A549 (cell line): ENCODE measurements around the gene TGM6. TPM values are rescaled to one million over a fixed set of nuclear protein-coding genes. Genes with fewer than 3 reads are reported as not detected.

ENCODE experiments used
- ATAC-seq, 2 experiments: fragments of 200-7000 bp in 1 of 2; fragments of >200 bp in 1 of 2; cut with Nextera tagmentation in 1 of 2; cut with Tn5 transposase in 1 of 2; 3 replicates each; pipeline versions ENCODE4 v1.8.0 to v1.9.1; 2018 to 2020; ENCODE audit warnings: mild to moderate bottlenecking in 1 of 2, moderate library complexity in 1 of 2
- CTCF ChIA-PET: fragments of 300-600 bp; sonication (Branson Sonifier 250); formaldehyde crosslinking; extraction: SDS; loops from one replicate; lab custom pipeline; 2021; ENCODE audit warnings: antibody characterized with exemption, inconsistent platforms; lab: Yijun Ruan, JAX
- POLR2A ChIA-PET: fragments of 350-600 bp; formaldehyde crosslinking; extraction: SDS; loops from one replicate; lab custom pipeline; 2021; ENCODE audit warnings: antibody characterized with exemption, inconsistent platforms; lab: Yijun Ruan, JAX
- DNase-seq, 2 experiments: peaks; one replicate each; pipeline versions ENCODE4 v3.0.0 to v3.0.0-alpha.2; 2011 to 2016; ENCODE audit warnings: low read depth in 1 of 2, low spot score in 1 of 2
- FAIRE-seq: peaks from 2 replicates; lab custom pipeline; 2011; peaks lifted over from hg19 to GRCh38; lab: Jason Lieb, UNC
- H3K27ac ChIP-seq, 2 experiments: fragments of >200 bp; sonication (Bioruptor Twin); formaldehyde crosslinking; 3 replicates each; pipeline ENCODE4 v1.5.1; 2016 to 2017
- H3K4me1 ChIP-seq: fragments of >200 bp; sonication (Bioruptor Twin); formaldehyde crosslinking; 3 replicates; pipeline ENCODE4 v1.6.1; 2016
- H3K4me2 ChIP-seq: fragments of >200 bp; sonication (Bioruptor Twin); formaldehyde crosslinking; 3 replicates; pipeline ENCODE4 v1.6.1; 2016
- H3K4me3 ChIP-seq: fragments of >200 bp; sonication (Bioruptor Twin); formaldehyde crosslinking; 3 replicates; pipeline ENCODE4 v1.5.1; 2016
- H3K9me3 ChIP-seq: fragments of >200 bp; sonication (Bioruptor Twin); formaldehyde crosslinking; 3 replicates; pipeline ENCODE4 v1.6.1; 2016
- BCL3 ChIP-seq: fragments of >200 bp; sonication (Bioruptor Twin); formaldehyde crosslinking; IDR thresholded peaks from 3 replicates; pipeline ENCODE4 v1.6.1; 2016
- BHLHE40 ChIP-seq: IDR thresholded peaks from 2 replicates; pipeline ENCODE4 v1.6.1; 2012; ENCODE audit warnings: low read depth, low read length, inconsistent platforms
- EHF ChIP-seq: fragments of 250-450 bp; sonication (Bioruptor Pico); IDR thresholded peaks from 2 replicates; pipeline ENCODE4 v1.5.0; 2020; ENCODE audit warnings: mild to moderate bottlenecking
- FOSB ChIP-seq: fragments of 250-450 bp; sonication (Bioruptor Pico); IDR thresholded peaks from 2 replicates; pipeline ENCODE4 v1.5.0; 2020; ENCODE audit warnings: mild to moderate bottlenecking, moderate library complexity
- FOSL2 ChIP-seq, 2 experiments: fragments of 450-650 bp in 1 of 2; fragments of >200 bp in 1 of 2; sonication (Bioruptor Twin) in 1 of 2; formaldehyde crosslinking; IDR thresholded peaks; 2 replicates each; pipeline versions ENCODE4 v1.5.0 to v1.6.1; 2016 to 2020; ENCODE audit warnings: mild to moderate bottlenecking in 1 of 2, moderate library complexity in 1 of 2
- HEYL ChIP-seq: fragments of 250-450 bp; sonication (Bioruptor Pico); IDR thresholded peaks from 2 replicates; pipeline ENCODE4 v1.8.0; 2021; ENCODE audit warnings: mild to moderate bottlenecking, moderate library complexity
- HMGXB4 ChIP-seq: fragments of 250-450 bp; sonication (Bioruptor Pico); IDR thresholded peaks from 2 replicates; pipeline ENCODE4 v1.5.0; 2021; ENCODE audit warnings: mild to moderate bottlenecking, moderate library complexity, borderline replicate concordance
- HOXB13 ChIP-seq: fragments of 250-450 bp; sonication (Bioruptor Pico); IDR thresholded peaks from 2 replicates; pipeline ENCODE4 v1.5.0; 2020; ENCODE audit warnings: low read depth, mild to moderate bottlenecking, moderate library complexity
- HOXB5 ChIP-seq: fragments of 250-450 bp; sonication (Bioruptor Pico); IDR thresholded peaks from 2 replicates; pipeline ENCODE4 v1.5.0; 2020; ENCODE audit warnings: mild to moderate bottlenecking, moderate library complexity
- JUN ChIP-seq, 2 experiments: fragments of >200 bp; sonication (Bioruptor Twin); formaldehyde crosslinking; IDR thresholded peaks; 2 replicates in 1 of 2; 3 replicates in 1 of 2; pipeline ENCODE4 v1.6.1; 2016 to 2017
- JUNB ChIP-seq: fragments of >200 bp; sonication (Bioruptor Twin); formaldehyde crosslinking; IDR thresholded peaks from 2 replicates; pipeline ENCODE4 v1.6.1; 2016
- KDM1A ChIP-seq: fragments of 200-600 bp; sonication (generic); IDR thresholded peaks from 2 replicates; pipeline ENCODE4 v1.6.1; 2016; ENCODE audit warnings: low read depth, mild to moderate bottlenecking
- MAFK ChIP-seq: fragments of 450-650 bp; IDR thresholded peaks from 2 replicates; pipeline ENCODE4 v1.6.1; 2014; ENCODE audit not compliant: partially characterized antibody
- NFE2L2 ChIP-seq: fragments of 150-350 bp; conservative IDR thresholded peaks from 2 replicates; pipeline ENCODE4 v1.6.1; 2014; ENCODE audit warnings: low read length
- RAD21 ChIP-seq, 2 experiments: fragments of >200 bp in 1 of 2; sonication (Bioruptor Twin) in 1 of 2; formaldehyde crosslinking in 1 of 2; IDR thresholded peaks in 1 of 2; conservative IDR thresholded peaks in 1 of 2; 2 replicates in 1 of 2; 3 replicates in 1 of 2; pipeline ENCODE4 v1.6.1; 2012 to 2018; ENCODE audit warnings: inconsistent platforms in 1 of 2
- REST ChIP-seq: fragments of 200-600 bp; sonication (generic); IDR thresholded peaks from 2 replicates; pipeline ENCODE4 v1.6.1; 2016; ENCODE audit warnings: antibody characterized with exemption, mild to moderate bottlenecking, moderate library complexity
- RFX5 ChIP-seq: fragments of 450-650 bp; IDR thresholded peaks from 2 replicates; pipeline ENCODE4 v1.7.1; 2014; ENCODE audit warnings: antibody characterized with exemption, mild to moderate bottlenecking, moderate library complexity
- SREBF2 ChIP-seq: fragments of 450-650 bp; IDR thresholded peaks from 2 replicates; pipeline ENCODE4 v1.6.1; 2014; ENCODE audit warnings: mild to moderate bottlenecking, moderate library complexity
- USF2 ChIP-seq: fragments of 450-650 bp; IDR thresholded peaks from 2 replicates; pipeline ENCODE4 v1.6.1; 2014; ENCODE audit warnings: antibody characterized with exemption
- ZC3H11A ChIP-seq: fragments of 450-650 bp; IDR thresholded peaks from 2 replicates; pipeline ENCODE4 v1.6.1; 2014; ENCODE audit warnings: antibody characterized with exemption, mild to moderate bottlenecking
- ZFP36 ChIP-seq: fragments of 450-650 bp; IDR thresholded peaks from 2 replicates; pipeline ENCODE4 v1.6.1; 2014; ENCODE audit warnings: borderline replicate concordance; ENCODE audit not compliant: partially characterized antibody
- ZSCAN20 ChIP-seq: fragments of 250-450 bp; sonication (Bioruptor Pico); IDR thresholded peaks from 2 replicates; pipeline ENCODE4 v1.8.0; 2022; ENCODE audit warnings: mild to moderate bottlenecking, moderate library complexity
- WGBS: methylation state at CpG from one replicate; pipeline ENCODE4 v1.1.6; 2017; ENCODE audit errors: missing lambda C conversion rate; 5-methylcytosine and 5-hydroxymethylcytosine counted together
- polyA plus RNA-seq, 4 experiments: library from polyadenylated mRNA; depleted of rRNA in 3 of 4; stranded (reverse); fragments of >200 nt; fragmentation: RNase III in 1 of 4; extraction: RNeasy Plus Mini Kit Qiagen cat#74134 plus additional on column Dnase treatment in 1 of 4; gene quantifications; 2 replicates in 3 of 4; 3 replicates in 1 of 4; pipeline ENCODE4 v1.2.3, GENCODE V29; 2011 to 2017

Gene TGM6
- polyA plus RNA-seq, 2 of the 4 experiments (the other 2 are of a cell fraction) = not detected

- DNase-seq (no peak), ATAC-seq (no peak), FAIRE-seq (no peak)
- no peak for TF ChIP-seq BHLHE40
- TF ChIP-seq HMGXB4 (CRISPR knock-in tag) = no peak
- TF ChIP-seq EHF = no peak
- no peak for TF ChIP-seq NFE2L2
- TF ChIP-seq BCL3 = no peak
- no peak for TF ChIP-seq JUNB
- no peak for TF ChIP-seq HOXB5
- TF ChIP-seq RAD21 (conservative IDR thresholded peaks at IDR 0.05 in 1 of 2, IDR thresholded peaks at IDR 0.05 in 1 of 2) = no peak
- no peak for TF ChIP-seq HOXB13 (CRISPR knock-in tag)
- TF ChIP-seq REST = no peak
- TF ChIP-seq FOSB (CRISPR knock-in tag) = no peak
- TF ChIP-seq SREBF2 = no peak
- WGBS = 67% methylated on average over 4 of the region's 4 CpGs
- Histone ChIP-seq H3K27ac (no peak overlapping the region), H3K4me1 (no peaks in the 10 kb centered on the region), H3K9me3 (no peaks in the 10 kb centered on the region), H3K4me3 (no peak overlapping the region), H3K4me2 (no peak overlapping the region)
- ChIA-PET CTCF (interaction anchor here (0.8 to 1.0 kb wide), 2 partner anchors 12 to 163 kb away, joined by 3 read pairs; no protein-coding TSS in a partner anchor), POLR2A (no interaction called here)
These were observed 44.2 kb upstream of the TGM6 start for GRCh38 chr20:2336471-2336870.

GRCh38 chr20:2337142-2337541 lies 43.6 kb upstream of the TGM6 start:
- POLR2A ChIA-PET = no interaction called here
- no peak overlapping the region for H3K4me2 ChIP-seq
- TF ChIP-seq JUN (IDR thresholded peaks at IDR 0.05) = no peak
- no peak for TF ChIP-seq RFX5
- no peak for TF ChIP-seq ZSCAN20 (CRISPR knock-in tag)
- no peak for TF ChIP-seq USF2
- TF ChIP-seq MAFK = no peak
- no peak for TF ChIP-seq HEYL (CRISPR knock-in tag)
- TF ChIP-seq ZFP36 = no peak
- TF ChIP-seq KDM1A = no peak
- no peak for TF ChIP-seq FOSL2 (IDR thresholded peaks at IDR 0.05)
- TF ChIP-seq FOSL2 (CRISPR knock-in tag; IDR thresholded peaks at IDR 0.05) = no peak
- TF ChIP-seq ZC3H11A = no peak
- no peak for TF ChIP-seq SREBF2
- TF ChIP-seq, all 56 proteins: peak for 0
- CTCF ChIA-PET = interaction anchor here (0.8 to 1.0 kb wide), 2 partner anchors 11 to 164 kb away, joined by 3 read pairs; no protein-coding TSS in a partner anchor
- WGBS = 61% methylated on average over 5 of the region's 5 CpGs
- DNase-seq = no peak
- Histone ChIP-seq H3K9me3 (no peaks in the 10 kb centered on the region), H3K4me3 (no peak overlapping the region), H3K27ac (no peak overlapping the region), H3K4me1 (no peaks in the 10 kb centered on the region)
- no peak for ATAC-seq
- no peak for FAIRE-seq
